Endothelial cell of umbilical vein (primary cell): ENCODE data around the gene SNX9. TPM values are rescaled to one million over a fixed set of nuclear protein-coding genes. Genes with fewer than 3 reads are reported as not detected.

ENCODE experiments used
- BruUV-seq: library from RNA; stranded (reverse); fragments of 400-500 nt; replicated peaks from 2 replicates; lab custom pipeline; 2021; lab: Mats Ljungman, UMichigan
- CTCF ChIA-PET: fragments of 300-600, 350-600 bp; sonication (Branson Sonifier 250); formaldehyde crosslinking; loops from one replicate; lab custom pipeline; 2021; ENCODE audit warnings: antibody characterized with exemption, inconsistent platforms; lab: Charles Lee
- POLR2A ChIA-PET: fragments of 300-600, 350-600 bp; sonication (Branson Sonifier 250); formaldehyde crosslinking; loops from one replicate; lab custom pipeline; 2021; ENCODE audit warnings: antibody characterized with exemption, inconsistent platforms; lab: Charles Lee
- DNase-seq: peaks from one replicate; pipeline ENCODE4 v3.0.0-alpha.2; 2011; ENCODE audit warnings: low read depth, low spot score
- FAIRE-seq: peaks from 2 replicates; lab custom pipeline; 2011; peaks lifted over from hg19 to GRCh38; lab: Jason Lieb, UNC
- H2AFZ ChIP-seq: 2 replicates; pipeline ENCODE4 v1.6.0; 2012; ENCODE audit warnings: low read depth, low read length, control low read depth, inconsistent platforms
- H3K27ac ChIP-seq: 2 replicates; pipeline ENCODE4 v1.5.1; 2011; ENCODE audit warnings: low read depth, mild to moderate bottlenecking, control low read depth, low read length, moderate library complexity; ENCODE audit not compliant: insufficient read depth
- H3K27me3 ChIP-seq, 2 experiments: 2 replicates each; pipeline versions ENCODE4 v1.6.0 to v1.6.1; 2011; ENCODE audit warnings: low read length in 2 of 2, mixed read lengths in 1 of 2; ENCODE audit not compliant: control insufficient read depth in 2 of 2, insufficient read depth in 2 of 2
- H3K36me3 ChIP-seq, 2 experiments: 2 replicates in 1 of 2; 3 replicates in 1 of 2; pipeline ENCODE4 v1.5.1; 2011; ENCODE audit warnings: low read length in 2 of 2, mild to moderate bottlenecking in 1 of 2, moderate library complexity in 1 of 2; ENCODE audit not compliant: control insufficient read depth in 2 of 2, insufficient read depth in 2 of 2; ENCODE audit errors: extremely low read depth in 1 of 2
- H3K4me1 ChIP-seq: 3 replicates; pipeline ENCODE4 v1.5.1; 2011; ENCODE audit warnings: mild to moderate bottlenecking, low read length; ENCODE audit not compliant: control insufficient read depth, insufficient read depth; ENCODE audit errors: extremely low read depth
- H3K4me2 ChIP-seq: 2 replicates; pipeline ENCODE4 v1.6.1; 2011; ENCODE audit warnings: low read length, control low read depth, mixed read lengths; ENCODE audit not compliant: insufficient read depth
- H3K4me3 ChIP-seq, 3 experiments: fragments of 200-600 bp in 1 of 3; sonication (generic), shearing (Covaris generic) in 1 of 3; replicated peaks in 1 of 3; 2 replicates each; pipeline ENCODE4 v1.5.1; 2011 to 2016; ENCODE audit warnings: control low read depth in 3 of 3, low read length in 3 of 3, mild to moderate bottlenecking in 2 of 3, inconsistent platforms in 1 of 3, low read depth in 1 of 3, moderate library complexity in 1 of 3; ENCODE audit not compliant: insufficient read depth in 1 of 3
- H3K79me2 ChIP-seq: 2 replicates; pipeline ENCODE4 v1.6.0; 2012; ENCODE audit warnings: low read length, inconsistent platforms; ENCODE audit not compliant: control insufficient read depth, insufficient read depth
- H3K9ac ChIP-seq: replicated peaks from 2 replicates; pipeline ENCODE3; 2011; ENCODE audit warnings: low read length, control low read depth; ENCODE audit not compliant: insufficient read depth; ENCODE audit errors: extremely low read depth
- H3K9me1 ChIP-seq: replicated peaks from 3 replicates; pipeline ENCODE4 v1.6.0; 2011; ENCODE audit warnings: mild to moderate bottlenecking, low read length; ENCODE audit not compliant: control insufficient read depth, insufficient read depth; ENCODE audit errors: extremely low read depth
- H3K9me3 ChIP-seq: replicated peaks from 2 replicates; pipeline ENCODE4 v1.5.1; 2012; ENCODE audit warnings: low read length, inconsistent platforms; ENCODE audit not compliant: control insufficient read depth, insufficient read depth
- H4K20me1 ChIP-seq: replicated peaks from 2 replicates; pipeline ENCODE3; 2011; ENCODE audit warnings: mild to moderate bottlenecking, low read length; ENCODE audit not compliant: control insufficient read depth, insufficient read depth; ENCODE audit errors: extremely low read depth
- CTCF ChIP-seq, 2 donors: IDR thresholded peaks; 1 replicate in 1 of 2; 2 replicates in 1 of 2; pipeline ENCODE4 v1.5.1; 2011; ENCODE audit warnings: low read length in 2 of 2, mild to moderate bottlenecking in 2 of 2, moderate library complexity in 2 of 2, control low read depth in 1 of 2, inconsistent platforms in 1 of 2, low read depth in 1 of 2; ENCODE audit not compliant: insufficient read depth in 1 of 2; ENCODE audit errors: extremely low read depth in 1 of 2
- EZH2 ChIP-seq: IDR thresholded peaks from 2 replicates; pipeline ENCODE4 v1.6.1; 2012; ENCODE audit warnings: borderline replicate concordance, low read depth, mild to moderate bottlenecking, moderate library complexity, low read length, inconsistent platforms; ENCODE audit not compliant: severe bottlenecking
- FOS ChIP-seq: IDR thresholded peaks from 2 replicates; pipeline ENCODE4 v1.6.1; 2011; ENCODE audit warnings: mild to moderate bottlenecking, low read length, moderate library complexity, borderline replicate concordance; ENCODE audit not compliant: insufficient read depth
- GATA2 ChIP-seq: IDR thresholded peaks from 2 replicates; pipeline ENCODE4 v1.7.0; 2011; ENCODE audit warnings: low read depth, mild to moderate bottlenecking, moderate library complexity, mixed read lengths, low read length; ENCODE audit not compliant: insufficient read length, insufficient read depth
- JUN ChIP-seq: IDR thresholded peaks from 2 replicates; pipeline ENCODE4 v1.6.1; 2011; ENCODE audit warnings: borderline replicate concordance, low read depth; ENCODE audit not compliant: insufficient read length, insufficient read depth
- MAX ChIP-seq: IDR thresholded peaks from 2 replicates; pipeline ENCODE4 v1.6.1; 2011; ENCODE audit not compliant: insufficient read depth, insufficient read length
- MYC ChIP-seq: IDR thresholded peaks from one replicate; pipeline ENCODE4 v1.6.1; 2011; ENCODE audit warnings: mild to moderate bottlenecking, low read depth, low read length
- POLR2A ChIP-seq: IDR thresholded peaks from 2 replicates; pipeline ENCODE4 v1.6.1; 2012; ENCODE audit warnings: low read depth, mild to moderate bottlenecking, control low read depth, low read length
- POLR2AphosphoS5 ChIP-seq: IDR thresholded peaks from 2 replicates; pipeline ENCODE4 v1.6.1; 2012; ENCODE audit warnings: low read depth, mild to moderate bottlenecking, control low read depth, low read length, moderate library complexity; ENCODE audit not compliant: insufficient read depth
- dilution Hi-C: fragments of 300-500 bp; cut with MboI; formaldehyde crosslinking; loops from one replicate; pipeline ENCODE4 v1.15.0; 2019; ENCODE audit warnings: low sequenced_read_pairs; ENCODE audit not compliant: extremely low pct_ligation_motif_present
- intact Hi-C: fragments of 100-400 bp; cut with micrococcal nuclease; formaldehyde crosslinking; loops from one replicate; pipeline ENCODE4 v1.10.0; 2022
- polyA plus RNA-seq, 4 experiments: library from polyadenylated mRNA; depleted of rRNA in 3 of 4; stranded (reverse) in 3 of 4; unstranded in 1 of 4; fragments of >200 nt; gene quantifications; 2 replicates each; pipeline versions ENCODE4 v1.2.1 to v1.2.3, GENCODE V29; 2011 to 2012; ENCODE audit warnings: missing spikeins in 1 of 4
- total RNA-seq: library from RNA; stranded (reverse); gene quantifications from 2 replicates; pipeline ENCODE4 v1.2.3, GENCODE V29; 2021

SNX9 gene
- total and polyA plus RNA-seq, 2 donors (not counting 3 experiments of a cell fraction or from before 2014, with no cell fraction given), result 27.5 to 54.5 TPM

- no peaks in the 10 kb centered on the region for H3K9me1 ChIP-seq
- ChIA-PET POLR2A (no interaction called here), CTCF (interaction anchor here (0.6 to 1.3 kb wide), 3 partner anchors 13 to 91 kb away, joined by 3 read pairs; no protein-coding TSS in a partner anchor)
- H3K4me2 ChIP-seq, result peak overlapping the region; percentile 37
- H3K36me3 ChIP-seq, result no peaks in the 10 kb centered on the region
- peaks cover 37% of the 10 kb centered on the region for H3K79me2 ChIP-seq
- H3K9ac ChIP-seq, result no peak overlapping the region
- no peaks in the 10 kb centered on the region for H3K27me3 ChIP-seq
- no TSS peak for BruUV-seq
- no peaks in the 10 kb centered on the region for H3K9me3 ChIP-seq
- no peak for DNase-seq
- no peak overlapping the region for H3K4me3 ChIP-seq
- dilution Hi-C loops, result no loop called here
- peaks cover 21% of the 10 kb centered on the region for H3K4me1 ChIP-seq
- no peaks in the 10 kb centered on the region for H4K20me1 ChIP-seq
- TF ChIP-seq MYC (no peak), EZH2 (no peak), POLR2A (no peak), POLR2AphosphoS5 (no peak), FOS (no peak), CTCF (IDR thresholded peaks at IDR 0.05; ENCODE audit: extremely low read depth in 1 of 2, insufficient read depth in 1 of 2, low read depth in 1 of 2, low read length in 2 of 2) (no peak), MAX (no peak), GATA2 (no peak), JUN (no peak)
- FAIRE-seq, result peak; percentile 60
- peak overlapping the region; percentile 81 for H2AFZ ChIP-seq
- no peak overlapping the region for H3K27ac ChIP-seq
- intact Hi-C loops, result loop anchor here (1.0 to 5.0 kb wide), 6 partner anchors 23 to 218 kb away; no protein-coding TSS in a partner anchor
Observed at GRCh38 chr6:157980288-157981131, 157.5 kb downstream of the SNX9 start.
